Measurements from ENCODE around the gene MAD1L1. TPM values are rescaled to one million over a fixed set of nuclear protein-coding genes. Genes with fewer than 3 reads are reported as not detected.

Gene MAD1L1
- total RNA-seq, 1 experiment from 2014 or later: 43.8 TPM

DNA sequence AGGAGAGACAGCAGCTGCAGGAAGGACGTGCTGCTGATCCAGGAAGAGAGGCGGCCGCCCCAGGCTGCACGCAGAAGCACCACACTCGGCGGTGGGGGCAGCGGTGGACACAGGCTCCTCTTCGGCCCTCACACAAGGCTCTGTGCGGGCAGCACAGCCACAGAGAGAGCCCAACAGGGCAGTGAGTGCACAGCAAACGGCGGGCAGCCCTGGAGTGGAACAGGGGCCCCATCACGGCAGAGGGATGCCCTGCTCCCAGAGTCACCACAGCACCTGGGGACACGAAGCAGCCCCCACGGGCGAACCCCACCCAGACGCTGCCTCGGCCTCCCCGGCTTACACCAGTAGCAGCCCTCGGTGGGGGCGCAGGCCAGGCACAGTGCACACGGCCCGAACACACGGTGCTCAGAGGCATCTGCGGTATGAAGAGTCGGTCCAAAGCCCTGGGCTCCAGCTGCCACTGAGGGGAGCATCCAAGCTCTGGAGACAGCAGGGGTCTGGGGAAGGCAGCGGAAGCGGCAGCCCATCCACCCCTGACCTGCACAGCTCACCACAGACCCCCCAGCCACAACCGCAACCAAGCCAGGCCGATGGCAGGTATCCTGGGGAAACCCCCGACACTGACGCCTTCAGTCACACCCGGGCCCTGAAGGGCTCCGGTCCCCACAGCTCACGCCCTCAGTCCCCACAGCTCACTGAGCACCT lies 26.1 kb upstream of the MAD1L1 start (continued):
- no peak for TF ChIP-seq E2F1 (CRISPR knock-in tag; IDR thresholded peaks at IDR 0.05)

GRCh38 chr7:2257651-2258050 lies 24.9 kb upstream of the MAD1L1 start:
- CTCF ChIA-PET: interaction anchor here (0.6 to 0.7 kb wide), 3 partner anchors 61 to 401 kb away, joined by 3 to 4 read pairs (median 3); no protein-coding TSS in a partner anchor
- peak overlapping the region; percentile 60; the same call in 1 of the 2 replicates for H3K27ac Mint-ChIP-seq
- DNase-seq (ENCODE audit: low spot score): no peak

More at GRCh38 chr7:2257651-2258050, 24.9 kb upstream of the MAD1L1 start:
- H3K36me3 Mint-ChIP-seq: peaks cover 7% of the 10 kb centered on the region; the same call in 1 of the 2 replicates
- no peaks in the 10 kb centered on the region for H3K27me3 Mint-ChIP-seq (ENCODE audit: low read depth)
- H3K9me3 Mint-ChIP-seq: no peaks in the 10 kb centered on the region
- no peak for ATAC-seq
- no peaks in the 10 kb centered on the region for H3K4me1 Mint-ChIP-seq
- no peak for TF ChIP-seq ATF3 (CRISPR knock-in tag; conservative IDR thresholded peaks at IDR 0.05)
- no peak for TF ChIP-seq PRRX2 (CRISPR knock-in tag; IDR thresholded peaks at IDR 0.05)
- TF ChIP-seq RORB (CRISPR knock-in tag; IDR thresholded peaks at IDR 0.05): no peak
- no peak for TF ChIP-seq NFYB (CRISPR knock-in tag; conservative IDR thresholded peaks at IDR 0.05; ENCODE audit: low read depth)
- TF ChIP-seq JUN (CRISPR knock-in tag; IDR thresholded peaks at IDR 0.05): no peak
- no peak for TF ChIP-seq ZNF281 (CRISPR knock-in tag; IDR thresholded peaks at IDR 0.05)
- TF ChIP-seq, protein P1, sequence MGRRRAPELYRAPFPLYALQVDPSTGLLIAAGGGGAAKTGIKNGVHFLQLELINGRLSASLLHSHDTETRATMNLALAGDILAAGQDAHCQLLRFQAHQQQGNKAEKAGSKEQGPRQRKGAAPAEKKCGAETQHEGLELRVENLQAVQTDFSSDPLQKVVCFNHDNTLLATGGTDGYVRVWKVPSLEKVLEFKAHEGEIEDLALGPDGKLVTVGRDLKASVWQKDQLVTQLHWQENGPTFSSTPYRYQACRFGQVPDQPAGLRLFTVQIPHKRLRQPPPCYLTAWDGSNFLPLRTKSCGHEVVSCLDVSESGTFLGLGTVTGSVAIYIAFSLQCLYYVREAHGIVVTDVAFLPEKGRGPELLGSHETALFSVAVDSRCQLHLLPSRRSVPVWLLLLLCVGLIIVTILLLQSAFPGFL (CRISPR knock-in tag; IDR thresholded peaks at IDR 0.05; ENCODE audit: borderline replicate concordance): no peak
- TF ChIP-seq CREM (CRISPR knock-in tag; IDR thresholded peaks at IDR 0.05): no peak
- no peak for TF ChIP-seq E2F1 (CRISPR knock-in tag; IDR thresholded peaks at IDR 0.05)
- TF ChIP-seq ATF1 (CRISPR knock-in tag; IDR thresholded peaks at IDR 0.05): no peak
- TF ChIP-seq ZNF219 (CRISPR knock-in tag; IDR thresholded peaks at IDR 0.05; ENCODE audit: borderline replicate concordance): no peak
- no peak for TF ChIP-seq MAX (CRISPR knock-in tag; IDR thresholded peaks at IDR 0.05)
- TF ChIP-seq ZNF671 (CRISPR knock-in tag; IDR thresholded peaks at IDR 0.05): no peak
- no peak for TF ChIP-seq ETV6 (CRISPR knock-in tag; IDR thresholded peaks at IDR 0.05)
- POLR2A ChIA-PET: interaction anchor here (0.5 to 0.7 kb wide), 3 partner anchors 73 to 265 kb away, joined by 4 to 5 read pairs (median 4); no protein-coding TSS in a partner anchor
- no peak overlapping the region for H3K4me3 Mint-ChIP-seq
